Stimulated activated CD8-positive, alpha-beta memory T cell treated with anti-CD3 and anti-CD28 coated beads, Interleukin-12 subunit alpha, Interleukin-12 subunit beta, amount 100 ng/mL, for 24 hours (primary cell): Measurements from ENCODE around the gene EIF4B.
"Not testable (repeated sequence)": the region's sequence is repeated elsewhere in the genome, so short reads cannot be mapped to it uniquely, and the experiment has no call there.

ENCODE experiments used
- DNase-seq: peaks from one replicate; pipeline ENCODE4 v3.0.0-alpha.2; 2020; ENCODE audit errors: extremely low read depth

The EIF4B gene

GRCh38 chr12:53005986-53006809 lies at the start of gene EIF4B:
Gene EIF4B (plus strand): TSS chr12:53006456. CDS start chr12:53006484, 28 bp downstream.
- peak; percentile 100 for DNase-seq

- DNase-seq = no peak
Measured at GRCh38 chr12:52956987-52957386, 49.3 kb upstream of the EIF4B start.

- DNase-seq = no peak
Measured at GRCh38 chr12:52964556-52965336, 41.5 kb upstream of the EIF4B start.

- no peak for DNase-seq
Measured at GRCh38 chr12:52965337-52965731, 40.9 kb upstream of the EIF4B start.

- DNase-seq = no peak
Measured at GRCh38 chr12:52969166-52969795, 37.0 kb upstream of the EIF4B start.

GRCh38 chr12:52969828-52970569 lies 36.3 kb upstream of the EIF4B start:
- no peak for DNase-seq

GRCh38 chr12:52971679-52972329 lies 34.5 kb upstream of the EIF4B start:
- no peak for DNase-seq

- no peak for DNase-seq
Measured at GRCh38 chr12:52975204-52975603, 31.1 kb upstream of the EIF4B start.

- DNase-seq = no peak
Measured at GRCh38 chr12:52975820-52976573, 30.3 kb upstream of the EIF4B start.

- DNase-seq = no peak
Measured at GRCh38 chr12:52976574-52977071, 29.6 kb upstream of the EIF4B start.

GRCh38 chr12:52977170-52977569 lies 29.1 kb upstream of the EIF4B start:
- no peak for DNase-seq

- no peak for DNase-seq
Measured at GRCh38 chr12:52980096-52980649, 26.1 kb upstream of the EIF4B start.

GRCh38 chr12:52980650-52981423 lies 25.4 kb upstream of the EIF4B start:
- DNase-seq = peak; percentile 49

- no peak for DNase-seq
Measured at GRCh38 chr12:52984136-52984535, 22.1 kb upstream of the EIF4B start.

GRCh38 chr12:52988898-52989297 lies 17.4 kb upstream of the EIF4B start:
- no peak for DNase-seq

- DNase-seq = no peak
Measured at GRCh38 chr12:52990206-52990605, 16.1 kb upstream of the EIF4B start.

GRCh38 chr12:52992240-52992639 lies 14.0 kb upstream of the EIF4B start:
- DNase-seq = not testable (repeated sequence)

- DNase-seq = no peak
Measured at GRCh38 chr12:52992699-52993557, 13.3 kb upstream of the EIF4B start.
